Retina (tissue), 1 donor: ENCODE results near the gene UPB1.

ENCODE experiments used
- DNase-seq: peaks from one replicate; pipeline ENCODE4 v3.0.0-alpha.2; 2016

Gene UPB1

GRCh38 chr22:24567668-24568067 lies 72.5 kb downstream of the UPB1 start:
- no peak for DNase-seq

GRCh38 chr22:24571266-24571665 lies 76.1 kb downstream of the UPB1 start:
- no peak for DNase-seq

GRCh38 chr22:24576778-24577177 lies 81.6 kb downstream of the UPB1 start:
- no peak for DNase-seq
